Measurements from ENCODE around the gene TGDS.

DNA sequence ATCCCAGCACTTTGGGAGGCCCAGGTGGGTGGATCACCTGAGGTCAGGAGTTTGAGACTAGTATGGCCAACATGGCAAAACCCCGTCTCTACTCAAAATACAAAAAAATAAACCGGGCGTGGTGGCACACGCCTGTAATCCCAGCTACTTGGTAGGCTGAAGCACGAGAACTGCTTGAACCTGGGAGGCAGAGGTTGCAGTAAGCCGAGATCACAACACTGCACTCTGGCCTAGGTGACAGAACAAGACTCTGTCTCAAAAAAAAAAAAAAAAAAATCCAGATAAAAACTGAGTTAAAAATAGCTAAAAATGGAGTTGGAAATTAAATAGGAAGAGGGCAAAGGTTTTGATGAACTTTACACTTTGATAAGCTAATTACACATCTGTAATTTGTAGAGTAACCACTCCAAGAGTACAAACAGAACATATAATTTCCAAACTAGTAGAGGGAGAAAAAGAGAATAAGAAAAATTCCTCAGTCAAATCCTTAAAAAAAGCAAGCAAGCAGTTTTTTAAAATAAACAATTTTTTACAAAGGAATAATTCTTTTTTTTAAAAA, 10.3 kb downstream of the TGDS start:
- no peak for TF ChIP-seq POLR2A (IDR thresholded peaks at IDR 0.05)
- TF ChIP-seq, protein P1, sequence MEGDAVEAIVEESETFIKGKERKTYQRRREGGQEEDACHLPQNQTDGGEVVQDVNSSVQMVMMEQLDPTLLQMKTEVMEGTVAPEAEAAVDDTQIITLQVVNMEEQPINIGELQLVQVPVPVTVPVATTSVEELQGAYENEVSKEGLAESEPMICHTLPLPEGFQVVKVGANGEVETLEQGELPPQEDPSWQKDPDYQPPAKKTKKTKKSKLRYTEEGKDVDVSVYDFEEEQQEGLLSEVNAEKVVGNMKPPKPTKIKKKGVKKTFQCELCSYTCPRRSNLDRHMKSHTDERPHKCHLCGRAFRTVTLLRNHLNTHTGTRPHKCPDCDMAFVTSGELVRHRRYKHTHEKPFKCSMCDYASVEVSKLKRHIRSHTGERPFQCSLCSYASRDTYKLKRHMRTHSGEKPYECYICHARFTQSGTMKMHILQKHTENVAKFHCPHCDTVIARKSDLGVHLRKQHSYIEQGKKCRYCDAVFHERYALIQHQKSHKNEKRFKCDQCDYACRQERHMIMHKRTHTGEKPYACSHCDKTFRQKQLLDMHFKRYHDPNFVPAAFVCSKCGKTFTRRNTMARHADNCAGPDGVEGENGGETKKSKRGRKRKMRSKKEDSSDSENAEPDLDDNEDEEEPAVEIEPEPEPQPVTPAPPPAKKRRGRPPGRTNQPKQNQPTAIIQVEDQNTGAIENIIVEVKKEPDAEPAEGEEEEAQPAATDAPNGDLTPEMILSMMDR (IDR thresholded peaks at IDR 0.05): no peak
